GM18502 (cell line): ENCODE results near the gene JPH4.
A peak's percentile ranks its signal among the peaks of the same experiment; 100 is the strongest.

Source experiments
- ATAC-seq: cut with Tn5 transposase; IDR thresholded peaks from one replicate; pipeline ENCODE4 v1.9.1; 2021; ENCODE audit warnings: mild to moderate bottlenecking; ENCODE audit not compliant: unreplicated experiment, poor library complexity

JPH4 gene

GRCh38 chr14:23582906-23583760, 4.5 kb upstream of the JPH4 start:
- no peak for ATAC-seq

- ATAC-seq = no peak
Observed at GRCh38 chr14:23580948-23581281, 2.3 kb upstream of the JPH4 start.

- no peak for ATAC-seq
Observed at GRCh38 chr14:23580152-23580926, 1.7 kb upstream of the JPH4 start.

GRCh38 chr14:23579739-23580138, 1.1 kb upstream of the JPH4 start:
- no peak for ATAC-seq

GRCh38 chr14:23579311-23579630, 681 bp upstream of the JPH4 start:
- no peak for ATAC-seq

GRCh38 chr14:23577710-23578392, 739 bp downstream of the JPH4 start:
- ATAC-seq = no peak

- no peak for ATAC-seq
Observed at GRCh38 chr14:23577004-23577681, 1.4 kb downstream of the JPH4 start.

GRCh38 chr14:23573384-23574015, 5.1 kb downstream of the JPH4 start:
- ATAC-seq = no peak

GRCh38 chr14:23572836-23573235, 5.8 kb downstream of the JPH4 start:
- ATAC-seq = no peak

GRCh38 chr14:23572524-23572828, 6.1 kb downstream of the JPH4 start:
- no peak for ATAC-seq

GRCh38 chr14:23571701-23572523, 6.7 kb downstream of the JPH4 start:
- ATAC-seq = no peak

GRCh38 chr14:23570806-23571483, 7.6 kb downstream of the JPH4 start:
- ATAC-seq = no peak

- ATAC-seq = no peak
Observed at GRCh38 chr14:23569443-23570151, 9.0 kb downstream of the JPH4 start.

GRCh38 chr14:23568600-23569331, 9.8 kb downstream of the JPH4 start:
- no peak for ATAC-seq

- no peak for ATAC-seq
Observed at GRCh38 chr14:23568021-23568599, 10.5 kb downstream of the JPH4 start.

GRCh38 chr14:23567186-23568020, 11.2 kb downstream of the JPH4 start, which contains the start of gene AP1G2:
AP1G2 (minus strand) TSS chr14:23567791; CDS start chr14:23567314, 477 bp downstream.
- ATAC-seq = peak; percentile 92
